AG04449 (cell line): ENCODE measurements around the gene XRCC3.

Source experiments
- CTCF ChIA-PET: fragments of 350-600 bp; formaldehyde crosslinking; extraction: SDS; loops from one replicate; lab custom pipeline; 2021; ENCODE audit warnings: antibody characterized with exemption; lab: Yijun Ruan, JAX
- POLR2A ChIA-PET: fragments of 400-600, 350-600 bp; formaldehyde crosslinking; extraction: SDS; loops from one replicate; lab custom pipeline; 2020; ENCODE audit warnings: antibody characterized with exemption, inconsistent platforms; lab: Yijun Ruan, JAX
- DNase-seq: peaks from one replicate; pipeline ENCODE4 v3.0.0-alpha.2; 2010; ENCODE audit warnings: low read depth, low spot score
- H3K4me3 ChIP-seq: 2 replicates; pipeline ENCODE4 v1.5.1; 2011; ENCODE audit warnings: low read depth, mild to moderate bottlenecking, control low read depth, low read length
- CTCF ChIP-seq: IDR thresholded peaks from one replicate; pipeline ENCODE4 v1.5.1; 2011; ENCODE audit warnings: mild to moderate bottlenecking, moderate library complexity, low read length, control low read depth, inconsistent platforms; ENCODE audit not compliant: insufficient read depth; ENCODE audit errors: missing control alignments

Gene XRCC3

DNA sequence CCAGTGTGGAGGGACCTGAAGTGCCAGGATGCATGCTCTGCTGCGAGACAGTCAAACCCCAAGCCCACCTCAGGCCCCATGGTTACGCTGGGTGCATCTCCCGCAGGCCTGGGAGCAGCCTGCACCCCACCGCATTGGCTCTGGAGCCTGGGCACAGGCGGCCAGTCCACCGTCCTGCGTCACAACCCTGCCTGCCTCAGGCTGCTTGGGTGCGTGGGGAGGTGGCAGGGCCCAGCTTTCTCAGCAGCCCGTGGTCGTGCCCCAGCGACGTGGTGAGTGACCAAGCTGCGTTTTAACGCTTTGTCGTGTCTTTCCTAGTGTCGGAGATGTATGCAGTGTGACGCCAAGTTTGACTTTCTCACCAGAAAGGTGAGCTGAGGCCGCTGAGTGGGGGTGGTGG is 11.2 kb upstream of the XRCC3 start:
- TF ChIP-seq CTCF: no peak
- H3K4me3 ChIP-seq: no peak overlapping the region
- POLR2A ChIA-PET: no interaction called here
- no peak for DNase-seq
- CTCF ChIA-PET: interaction anchor here (1.0 kb wide), 1 partner anchor 16 kb away, joined by 3 read pairs; no protein-coding TSS in a partner anchor

DNA sequence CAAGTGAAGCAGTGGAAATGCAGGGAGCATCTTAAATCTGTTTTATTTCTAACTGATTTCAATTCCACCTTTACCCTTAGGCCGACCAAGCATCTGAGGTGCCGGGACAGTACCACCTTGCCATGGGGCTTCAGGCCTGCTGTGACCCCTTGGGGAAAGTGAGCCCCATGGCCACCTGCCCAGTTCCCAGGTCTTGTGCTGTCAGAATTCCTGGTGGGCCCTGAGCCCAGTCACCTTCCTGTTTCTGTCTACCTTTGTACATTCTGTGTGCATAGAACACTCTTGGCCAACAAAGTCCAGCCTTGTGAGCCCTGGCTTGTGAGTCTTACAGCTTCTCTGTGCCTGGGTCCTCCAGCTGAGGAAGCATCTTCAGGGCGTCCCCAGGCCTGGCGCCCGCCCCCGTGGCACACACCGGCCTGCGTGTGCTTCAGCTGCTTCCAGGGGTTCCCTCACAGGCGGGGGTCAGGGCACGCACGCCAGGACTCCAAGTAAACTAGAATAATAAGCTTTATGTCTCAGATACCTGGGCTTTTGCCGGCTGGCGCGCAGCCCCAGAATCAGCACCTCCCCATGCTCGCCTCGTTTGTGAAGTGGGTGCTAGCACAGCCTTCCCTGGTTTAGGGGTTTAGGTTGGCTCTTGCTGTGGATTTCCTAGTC is 10.6 kb upstream of the XRCC3 start:
- CTCF ChIA-PET: interaction anchor here (1.0 kb wide), 1 partner anchor 16 kb away, joined by 3 read pairs; no protein-coding TSS in a partner anchor
- DNase-seq: no peak
- no peak for TF ChIP-seq CTCF
- POLR2A ChIA-PET: no interaction called here
- no peak overlapping the region for H3K4me3 ChIP-seq

- no peak overlapping the region for H3K4me3 ChIP-seq
- TF ChIP-seq CTCF: no peak
- ChIA-PET CTCF (interaction anchor here (0.8 to 1.2 kb wide), 2 partner anchors 18 to 111 kb away, joined by 3 to 4 read pairs; no protein-coding TSS in a partner anchor), POLR2A (interaction anchor here (1.1 kb wide), 1 partner anchor 10 kb away, joined by 3 read pairs; the partner anchor contains the start of genes XRCC3 and ZFYVE21)
- DNase-seq: no peak
These were observed 9.9 kb upstream of the XRCC3 start for GRCh38 chr14:103725001-103725682.

GRCh38 chr14:103724116-103724515 is 8.9 kb upstream of the XRCC3 start:
- CTCF ChIA-PET: interaction anchor here (0.8 to 1.2 kb wide), 2 partner anchors 19 to 110 kb away, joined by 3 to 4 read pairs; no protein-coding TSS in a partner anchor
- TF ChIP-seq CTCF: no peak
- POLR2A ChIA-PET: interaction anchor here (0.5 to 1.1 kb wide), 3 partner anchors 9 to 13 kb away, joined by 3 read pairs; partner anchors contain the start of genes XRCC3 and ZFYVE21
- H3K4me3 ChIP-seq: no peak overlapping the region
- no peak for DNase-seq

- no peak for DNase-seq
- ChIA-PET POLR2A (interaction anchor here (0.5 to 0.7 kb wide), 2 partner anchors 9 to 13 kb away, joined by 3 read pairs; no protein-coding TSS in a partner anchor), CTCF (no interaction called here)
- TF ChIP-seq CTCF: no peak
- no peak overlapping the region for H3K4me3 ChIP-seq
These were observed 8.5 kb upstream of the XRCC3 start for GRCh38 chr14:103723748-103724081.

- no peak for DNase-seq
- no peak for TF ChIP-seq CTCF
- H3K4me3 ChIP-seq: no peak overlapping the region
- ChIA-PET POLR2A (no interaction called here), CTCF (interaction anchor here (0.8 to 1.3 kb wide), 2 partner anchors 12 to 87 kb away, joined by 4 to 6 read pairs; no protein-coding TSS in a partner anchor)
These were observed 6.3 kb upstream of the XRCC3 start for GRCh38 chr14:103721334-103722120.
